Keratinocyte (primary cell): Measurements from ENCODE around the gene SQOR. TPM values are rescaled to one million over a fixed set of nuclear protein-coding genes. Genes with fewer than 3 reads are reported as not detected.
A peak's percentile ranks its signal among the peaks of the same experiment; 100 is the strongest.

Experiments
- DNase-seq: peaks from one replicate; pipeline ENCODE4 v3.0.0-alpha.2; 2011; ENCODE audit warnings: low read depth, missing footprints, low spot score
- FAIRE-seq: peaks from 2 replicates; lab custom pipeline; 2011; peaks lifted over from hg19 to GRCh38; lab: Jason Lieb, UNC
- H2AFZ ChIP-seq: 2 replicates; pipeline ENCODE4 v1.6.0; 2012; ENCODE audit warnings: low read length, control low read depth, inconsistent platforms; ENCODE audit not compliant: control insufficient read depth
- H3K27ac ChIP-seq: 2 replicates; pipeline ENCODE4 v1.5.1; 2011; ENCODE audit warnings: low read length; ENCODE audit not compliant: control insufficient read depth, insufficient read depth
- H3K27me3 ChIP-seq: 3 replicates; pipeline ENCODE4 v1.6.0; 2011; ENCODE audit warnings: low read length; ENCODE audit not compliant: control insufficient read depth, insufficient read depth; ENCODE audit errors: extremely low read depth
- H3K36me3 ChIP-seq, 2 experiments: 2 replicates in 1 of 2; 3 replicates in 1 of 2; pipeline ENCODE4 v1.5.1; 2011; ENCODE audit warnings: low read length in 2 of 2, mild to moderate bottlenecking in 1 of 2; ENCODE audit not compliant: control insufficient read depth in 2 of 2, insufficient read depth in 2 of 2; ENCODE audit errors: extremely low read depth in 1 of 2
- H3K4me1 ChIP-seq: 3 replicates; pipeline ENCODE4 v1.5.1; 2011; ENCODE audit warnings: low read length; ENCODE audit not compliant: control insufficient read depth, insufficient read depth; ENCODE audit errors: extremely low read depth
- H3K4me2 ChIP-seq: 3 replicates; pipeline ENCODE4 v1.6.0; 2011; ENCODE audit warnings: low read depth, low read length; ENCODE audit not compliant: control insufficient read depth, insufficient read depth; ENCODE audit errors: extremely low read depth
- H3K4me3 ChIP-seq, 3 experiments: fragments of 200-600 bp in 1 of 3; sonication (generic) in 1 of 3; 2 replicates in 2 of 3; 3 replicates in 1 of 3; pipeline ENCODE4 v1.5.1; 2011 to 2016; ENCODE audit warnings: low read length in 3 of 3, mild to moderate bottlenecking in 3 of 3, control low read depth in 2 of 3, inconsistent platforms in 1 of 3, low read depth in 1 of 3, mixed read lengths in 1 of 3, mixed run types in 1 of 3, moderate library complexity in 1 of 3; ENCODE audit not compliant: control insufficient read depth in 2 of 3, insufficient read depth in 2 of 3; ENCODE audit errors: extremely low read depth in 1 of 3
- H3K79me2 ChIP-seq: 2 replicates; pipeline ENCODE4 v1.6.0; 2012; ENCODE audit warnings: low read length; ENCODE audit not compliant: control insufficient read depth, insufficient read depth
- H3K9ac ChIP-seq: 3 replicates; pipeline ENCODE4 v1.6.0; 2011; ENCODE audit warnings: low read length; ENCODE audit not compliant: control insufficient read depth, insufficient read depth; ENCODE audit errors: extremely low read depth
- H3K9me1 ChIP-seq: 3 replicates; pipeline ENCODE4 v1.6.0; 2011; ENCODE audit warnings: low read length; ENCODE audit not compliant: control insufficient read depth, insufficient read depth; ENCODE audit errors: extremely low read depth
- H3K9me3 ChIP-seq: 2 replicates; pipeline ENCODE4 v1.5.1; 2012; ENCODE audit warnings: low read depth, low read length; ENCODE audit not compliant: control insufficient read depth
- H4K20me1 ChIP-seq: 3 replicates; pipeline ENCODE4 v1.6.0; 2011; ENCODE audit warnings: low read length; ENCODE audit not compliant: control insufficient read depth, insufficient read depth; ENCODE audit errors: extremely low read depth
- EZH2 ChIP-seq: IDR thresholded peaks from one replicate; pipeline ENCODE4 v1.6.1; 2012; ENCODE audit warnings: inconsistent platforms, mild to moderate bottlenecking, low read length, moderate library complexity
- dilution Hi-C: fragments of 300-500 bp; cut with MboI; formaldehyde crosslinking; loops from one replicate; pipeline ENCODE4 v1.7.0; 2020; ENCODE audit warnings: low sequenced_read_pairs; ENCODE audit not compliant: extremely low pct_ligation_motif_present
- polyA plus RNA-seq, 5 experiments: library from polyadenylated mRNA; depleted of rRNA in 3 of 5; stranded (reverse) in 3 of 5; stranded (forward) in 1 of 5; unstranded in 1 of 5; fragments of >200 nt; gene quantifications; 1 replicate in 1 of 5; 2 replicates in 3 of 5; 3 replicates in 1 of 5; pipeline versions ENCODE4 v1.2.1 to v1.2.3, GENCODE V29; 2011 to 2012; ENCODE audit warnings: missing spikeins in 2 of 5, low read depth in 1 of 5, low replicate concordance in 1 of 5
- TF ChIP-seq, protein P1 (sequence below), 3 experiments: IDR thresholded peaks in 1 of 3; conservative IDR thresholded peaks in 1 of 3; optimal IDR thresholded peaks in 1 of 3; 2 replicates in 2 of 3; 3 replicates in 1 of 3; pipeline versions ENCODE3 to v1.5.1; 2011; ENCODE audit warnings: low read length in 3 of 3, mild to moderate bottlenecking in 3 of 3, moderate library complexity in 2 of 3, control low read depth in 1 of 3, inconsistent platforms in 1 of 3; ENCODE audit not compliant: insufficient read depth in 2 of 3; ENCODE audit errors: extremely low read depth in 1 of 3

The SQOR gene
- polyA plus RNA-seq, 1 donor (not counting 4 experiments of a cell fraction or from before 2014, with no cell fraction given), result 140 TPM

DNA sequence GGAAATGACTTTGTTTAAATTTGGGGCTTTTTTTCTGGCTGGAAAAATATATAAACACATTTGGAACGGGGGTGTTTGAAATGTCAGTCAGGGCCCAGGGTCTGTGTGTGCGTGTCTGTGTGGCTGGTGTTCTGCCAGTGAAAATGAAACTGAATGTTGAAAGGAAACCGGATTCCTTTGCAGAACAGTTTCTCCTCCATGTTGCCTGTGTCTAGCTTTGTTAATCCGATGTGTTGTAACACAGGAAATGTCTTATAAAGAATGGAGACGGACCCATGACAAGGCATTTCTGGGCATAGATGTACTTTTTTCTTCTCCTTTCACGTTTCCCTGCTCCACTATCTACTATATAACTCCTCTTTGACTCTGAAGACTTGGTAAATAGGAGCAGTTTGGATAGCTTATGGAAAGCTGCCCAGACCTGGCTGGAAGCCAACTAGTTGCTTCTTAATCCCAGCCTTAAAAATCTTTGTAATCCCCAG, 2.8 kb downstream of the SQOR start:
- H3K79me2 ChIP-seq, result peaks cover 28% of the 10 kb centered on the region
- peak overlapping the region; percentile 65 for H3K9ac ChIP-seq
- peak overlapping the region; percentile 95 for H3K27ac ChIP-seq
- H2AFZ ChIP-seq, result peak overlapping the region; percentile 64
- no peaks in the 10 kb centered on the region for H3K9me1 ChIP-seq
- H3K36me3 ChIP-seq, result no peaks in the 10 kb centered on the region
- H3K27me3 ChIP-seq, result no peaks in the 10 kb centered on the region
- dilution Hi-C loops, result no loop called here
- DNase-seq (no peak), FAIRE-seq (no peak)
- TF ChIP-seq, protein P1, sequence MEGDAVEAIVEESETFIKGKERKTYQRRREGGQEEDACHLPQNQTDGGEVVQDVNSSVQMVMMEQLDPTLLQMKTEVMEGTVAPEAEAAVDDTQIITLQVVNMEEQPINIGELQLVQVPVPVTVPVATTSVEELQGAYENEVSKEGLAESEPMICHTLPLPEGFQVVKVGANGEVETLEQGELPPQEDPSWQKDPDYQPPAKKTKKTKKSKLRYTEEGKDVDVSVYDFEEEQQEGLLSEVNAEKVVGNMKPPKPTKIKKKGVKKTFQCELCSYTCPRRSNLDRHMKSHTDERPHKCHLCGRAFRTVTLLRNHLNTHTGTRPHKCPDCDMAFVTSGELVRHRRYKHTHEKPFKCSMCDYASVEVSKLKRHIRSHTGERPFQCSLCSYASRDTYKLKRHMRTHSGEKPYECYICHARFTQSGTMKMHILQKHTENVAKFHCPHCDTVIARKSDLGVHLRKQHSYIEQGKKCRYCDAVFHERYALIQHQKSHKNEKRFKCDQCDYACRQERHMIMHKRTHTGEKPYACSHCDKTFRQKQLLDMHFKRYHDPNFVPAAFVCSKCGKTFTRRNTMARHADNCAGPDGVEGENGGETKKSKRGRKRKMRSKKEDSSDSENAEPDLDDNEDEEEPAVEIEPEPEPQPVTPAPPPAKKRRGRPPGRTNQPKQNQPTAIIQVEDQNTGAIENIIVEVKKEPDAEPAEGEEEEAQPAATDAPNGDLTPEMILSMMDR (optimal IDR thresholded peaks at IDR 0.05 in 1 of 3, IDR thresholded peaks at IDR 0.05 in 1 of 3, conservative IDR thresholded peaks at IDR 0.05 in 1 of 3; ENCODE audit: extremely low read depth in 1 of 3, insufficient read depth in 2 of 3, low read length in 3 of 3), result no peak
- TF ChIP-seq EZH2, result no peak
- H4K20me1 ChIP-seq, result no peaks in the 10 kb centered on the region
- no peaks in the 10 kb centered on the region for H3K9me3 ChIP-seq
- H3K4me1 ChIP-seq, result peaks cover 65% of the 10 kb centered on the region
- H3K4me3 ChIP-seq, result peak overlapping the region; percentile 6 to 42 (median 39)
- peak overlapping the region; percentile 78 for H3K4me2 ChIP-seq

DNA sequence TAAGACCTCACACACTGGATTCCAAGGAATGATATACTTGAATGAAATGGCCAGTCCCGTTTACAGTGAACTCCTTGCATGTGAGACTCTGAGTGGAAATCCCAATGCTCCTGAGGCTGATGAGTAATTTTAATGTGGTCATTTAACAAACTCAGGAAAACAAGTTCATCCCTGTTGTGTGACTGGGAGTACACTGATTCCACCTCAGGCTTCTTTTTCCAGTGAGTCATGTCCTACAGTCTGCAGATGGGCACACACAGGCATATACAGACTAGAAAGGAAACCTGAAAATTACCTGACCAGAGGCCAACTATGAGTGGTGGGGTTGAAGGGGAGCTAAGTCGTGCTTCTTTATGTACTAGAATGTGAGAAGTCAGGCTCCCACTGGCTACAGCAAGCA, 5.8 kb downstream of the SQOR start:
- H3K9me1 ChIP-seq, result peaks cover 2% of the 10 kb centered on the region
- peak overlapping the region in 2 of 3 experiments; percentile 45 to 53 for H3K4me3 ChIP-seq
- H3K4me1 ChIP-seq, result peaks cover 74% of the 10 kb centered on the region
- peak; percentile 91 for DNase-seq
- peak; percentile 96 for FAIRE-seq
- H4K20me1 ChIP-seq, result no peaks in the 10 kb centered on the region
- H3K36me3 ChIP-seq, result peaks cover 0 to 3% of the 10 kb centered on the region in 2 experiments
- no peaks in the 10 kb centered on the region for H3K27me3 ChIP-seq
- H3K9ac ChIP-seq, result peak overlapping the region; percentile 76
- peak overlapping the region; percentile 95 for H3K27ac ChIP-seq
- peaks cover 53% of the 10 kb centered on the region for H3K79me2 ChIP-seq
- H2AFZ ChIP-seq, result no peak overlapping the region
- peak overlapping the region; percentile 45 for H3K4me2 ChIP-seq
- TF ChIP-seq, protein P1 (optimal IDR thresholded peaks at IDR 0.05 in 1 of 3, IDR thresholded peaks at IDR 0.05 in 1 of 3, conservative IDR thresholded peaks at IDR 0.05 in 1 of 3; ENCODE audit: extremely low read depth in 1 of 3, insufficient read depth in 2 of 3, low read length in 3 of 3), result no peak
- no peak for TF ChIP-seq EZH2
- dilution Hi-C loops, result no loop called here
- no peaks in the 10 kb centered on the region for H3K9me3 ChIP-seq
